Breast epithelium (tissue), 3 donors: ENCODE data around the gene PLCXD1.

Source experiments
- CTCF ChIP-seq, 3 donors: fragments of 450-650 bp; IDR thresholded peaks; one replicate each; pipeline ENCODE4 v1.5.1; 2016 to 2017; ENCODE audit warnings: antibody characterized with exemption in 3 of 3, mild to moderate bottlenecking in 3 of 3, moderate library complexity in 3 of 3
- POLR2A ChIP-seq: fragments of 450-650 bp; IDR thresholded peaks from one replicate; pipeline ENCODE4 v1.6.1; 2016; ENCODE audit warnings: antibody characterized with exemption, mild to moderate bottlenecking, moderate library complexity
- POLR2AphosphoS5 ChIP-seq, 3 donors: sonication (generic); formaldehyde crosslinking; IDR thresholded peaks; one replicate each; pipeline ENCODE4 v1.6.1; 2017; ENCODE audit warnings: antibody characterized with exemption in 3 of 3

GRCh38 chrX:336227-336626, 55.0 kb downstream of the PLCXD1 start:
- TF ChIP-seq CTCF (IDR thresholded peaks at IDR 0.05) = no peak
- no peak for TF ChIP-seq POLR2AphosphoS5 (IDR thresholded peaks at IDR 0.05)
- TF ChIP-seq POLR2A = no peak
